ENCODE results near the gene RET. TPM values are rescaled to one million over a fixed set of nuclear protein-coding genes. Genes with fewer than 3 reads are reported as not detected.

Gene RET
- total RNA-seq, 2 donors from 2014 or later = 1.2 to 3.5 TPM

GRCh38 chr10:43053825-43054224, 23.0 kb upstream of the RET start:
- Mint-ChIP-seq H3K27ac (no peak overlapping the region), H3K27me3 (ENCODE audit: insufficient read depth) (peaks cover 2% of the 10 kb centered on the region), H3K4me3 (no peak overlapping the region), H3K9me3 (no peaks in the 10 kb centered on the region), H3K4me1 (peaks cover 5% of the 10 kb centered on the region), H3K36me3 (ENCODE audit: low read depth) (no peaks in the 10 kb centered on the region)
- no peak overlapping the region for H3K4me3 ChIP-seq (ENCODE audit: low read length)
- H3K4me1 ChIP-seq (ENCODE audit: control insufficient read depth, insufficient read depth, low read length) = no peaks in the 10 kb centered on the region
- H3K9ac ChIP-seq (ENCODE audit: extremely low read depth, low read length, poor library complexity, severe bottlenecking) = no peak overlapping the region
- no peak for TF ChIP-seq CTCF (conservative IDR thresholded peaks at IDR 0.05)
- DNase-seq = peak; percentile 31
- H3K27me3 ChIP-seq (ENCODE audit: control insufficient read depth, insufficient read depth, low read length, poor library complexity, severe bottlenecking) = no peaks in the 10 kb centered on the region
- no peaks in the 10 kb centered on the region for H3K36me3 ChIP-seq (ENCODE audit: control insufficient read depth, insufficient read depth, low read length)
- WGBS, 2 experiments (ENCODE audit: insufficient coverage in 1 of 2, insufficient read length in 1 of 2) = 83 to 93% methylated on average over 5 to 6 of the region's 8 CpGs
- no peak overlapping the region for H3K27ac ChIP-seq (ENCODE audit: low read depth, low read length)
- no peaks in the 10 kb centered on the region for H3K9me3 ChIP-seq (ENCODE audit: control insufficient read depth, low read length)

GRCh38 chr10:43054593-43054992, 22.3 kb upstream of the RET start:
- Mint-ChIP-seq H3K27me3 (ENCODE audit: insufficient read depth) (peaks cover 2% of the 10 kb centered on the region), H3K27ac (no peak overlapping the region), H3K36me3 (ENCODE audit: low read depth) (no peaks in the 10 kb centered on the region), H3K4me3 (no peak overlapping the region), H3K4me1 (no peaks in the 10 kb centered on the region), H3K9me3 (no peaks in the 10 kb centered on the region)
- no peaks in the 10 kb centered on the region for H3K27me3 ChIP-seq (ENCODE audit: control insufficient read depth, insufficient read depth, low read length, poor library complexity, severe bottlenecking)
- TF ChIP-seq CTCF (conservative IDR thresholded peaks at IDR 0.05) = no peak
- no peak overlapping the region for H3K4me3 ChIP-seq (ENCODE audit: low read length)
- no peak overlapping the region for H3K27ac ChIP-seq (ENCODE audit: low read depth, low read length)
- no peak overlapping the region for H3K9ac ChIP-seq (ENCODE audit: extremely low read depth, low read length, poor library complexity, severe bottlenecking)
- 94% methylated on average over 3 of the region's 3 CpGs for WGBS, 2 experiments (ENCODE audit: insufficient coverage in 1 of 2, insufficient read length in 1 of 2)
- no peaks in the 10 kb centered on the region for H3K36me3 ChIP-seq (ENCODE audit: control insufficient read depth, insufficient read depth, low read length)
- DNase-seq = no peak
- no peaks in the 10 kb centered on the region for H3K9me3 ChIP-seq (ENCODE audit: control insufficient read depth, low read length)
- H3K4me1 ChIP-seq (ENCODE audit: control insufficient read depth, insufficient read depth, low read length) = no peaks in the 10 kb centered on the region

GRCh38 chr10:43055217-43055616, 21.7 kb upstream of the RET start:
- Mint-ChIP-seq H3K4me3 (no peak overlapping the region), H3K4me1 (no peaks in the 10 kb centered on the region), H3K36me3 (ENCODE audit: low read depth) (no peaks in the 10 kb centered on the region), H3K27me3 (ENCODE audit: insufficient read depth) (peaks cover 2% of the 10 kb centered on the region), H3K9me3 (no peaks in the 10 kb centered on the region), H3K27ac (no peak overlapping the region)
- WGBS, 2 experiments (ENCODE audit: insufficient coverage in 1 of 2, insufficient read length in 1 of 2) = 90 to 100% methylated on average over 2 to 3 of the region's 3 CpGs
- Histone ChIP-seq H3K9ac (ENCODE audit: extremely low read depth, low read length, poor library complexity, severe bottlenecking) (no peak overlapping the region), H3K36me3 (ENCODE audit: control insufficient read depth, insufficient read depth, low read length) (no peaks in the 10 kb centered on the region), H3K27me3 (ENCODE audit: control insufficient read depth, insufficient read depth, low read length, poor library complexity, severe bottlenecking) (no peaks in the 10 kb centered on the region), H3K27ac (ENCODE audit: low read depth, low read length) (no peak overlapping the region), H3K4me1 (ENCODE audit: control insufficient read depth, insufficient read depth, low read length) (no peaks in the 10 kb centered on the region), H3K4me3 (ENCODE audit: low read length) (no peak overlapping the region), H3K9me3 (ENCODE audit: control insufficient read depth, low read length) (no peaks in the 10 kb centered on the region)
- no peak for TF ChIP-seq CTCF (conservative IDR thresholded peaks at IDR 0.05)
- DNase-seq = no peak
